ENCODE data around the gene PMM2. TPM values are rescaled to one million over a fixed set of nuclear protein-coding genes. Genes with fewer than 3 reads are reported as not detected.

The PMM2 gene
- total RNA-seq, 2 experiments from 2014 or later = 41.7 to 41.8 TPM

DNA sequence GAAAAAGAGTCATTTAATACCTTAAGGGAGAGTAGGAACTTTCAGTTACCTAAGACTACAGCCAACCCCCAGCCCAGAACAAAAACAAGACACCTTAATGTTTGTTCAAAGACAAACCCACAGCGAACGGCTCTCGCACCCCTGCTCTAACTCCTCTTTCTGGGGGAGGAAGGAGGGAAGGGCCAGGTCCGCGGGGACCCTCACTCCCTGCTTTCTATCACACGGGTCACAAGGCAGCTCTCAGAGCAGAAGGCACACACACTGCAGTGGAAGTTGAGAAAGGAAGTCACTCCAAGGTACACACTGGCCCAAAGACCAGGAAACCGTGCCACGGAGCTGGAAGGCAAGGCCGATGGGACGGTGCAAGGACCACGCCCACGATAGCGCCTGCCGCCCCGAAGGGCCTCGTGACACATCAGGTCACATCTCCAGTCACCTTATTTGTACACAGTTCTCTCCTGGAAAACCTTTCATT, 94.5 kb downstream of the PMM2 start:
- H3K9me3 Mint-ChIP-seq = no peaks in the 10 kb centered on the region
- H3K4me3 Mint-ChIP-seq = peak overlapping the region; percentile 24
- POLR2A ChIA-PET = interaction anchor here (0.9 to 1.9 kb wide), 6 partner anchors 9 to 200 kb away, joined by 3 to 13 read pairs (median 4); partner anchors contain the start of genes CARHSP1, HAPSTR1 and USP7
- H3K27me3 Mint-ChIP-seq = no peaks in the 10 kb centered on the region
- DNase-seq = no peak
- H3K36me3 Mint-ChIP-seq (ENCODE audit: low read depth) = peaks cover 70% of the 10 kb centered on the region
- H3K4me1 Mint-ChIP-seq = peaks cover 30% of the 10 kb centered on the region
- CTCF ChIA-PET = interaction anchor here (0.8 to 1.5 kb wide), 4 partner anchors 12 to 117 kb away, joined by 3 to 6 read pairs (median 5); no protein-coding TSS in a partner anchor
- peak overlapping the region; percentile 88 for H3K27ac Mint-ChIP-seq

DNA sequence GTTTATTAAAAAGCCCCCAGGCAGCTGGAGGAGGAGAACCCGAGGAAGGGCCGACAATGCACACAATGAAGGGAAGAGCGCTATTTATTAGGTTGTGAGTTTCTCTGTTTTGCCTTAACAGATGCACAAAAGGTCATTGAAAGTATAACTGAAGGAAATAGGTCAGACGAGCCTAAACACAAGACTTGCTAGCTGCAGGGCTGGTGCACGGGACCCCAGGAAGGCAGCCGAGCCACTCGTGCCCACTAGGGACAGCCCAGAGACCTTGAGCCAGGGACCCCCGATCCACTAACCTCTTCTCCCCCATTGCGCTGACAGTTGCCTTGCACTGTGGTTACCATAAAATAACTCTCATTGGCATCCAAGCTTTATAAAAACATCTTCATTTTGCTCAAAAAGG, 95.8 kb downstream of the PMM2 start:
- Mint-ChIP-seq H3K27me3 (no peaks in the 10 kb centered on the region), H3K27ac (no peak overlapping the region), H3K4me1 (peaks cover 28% of the 10 kb centered on the region), H3K9me3 (no peaks in the 10 kb centered on the region), H3K4me3 (no peak overlapping the region), H3K36me3 (ENCODE audit: low read depth) (peaks cover 74% of the 10 kb centered on the region)
- DNase-seq = no peak
- POLR2A ChIA-PET = interaction anchor here (1.0 to 1.9 kb wide), 2 partner anchors 10 to 25 kb away, joined by 3 to 8 read pairs; partner anchors contain the start of gene CARHSP1
- CTCF ChIA-PET = interaction anchor here (0.7 to 0.9 kb wide), 3 partner anchors 12 to 25 kb away, joined by 3 read pairs; partner anchors contain the start of gene CARHSP1

DNA sequence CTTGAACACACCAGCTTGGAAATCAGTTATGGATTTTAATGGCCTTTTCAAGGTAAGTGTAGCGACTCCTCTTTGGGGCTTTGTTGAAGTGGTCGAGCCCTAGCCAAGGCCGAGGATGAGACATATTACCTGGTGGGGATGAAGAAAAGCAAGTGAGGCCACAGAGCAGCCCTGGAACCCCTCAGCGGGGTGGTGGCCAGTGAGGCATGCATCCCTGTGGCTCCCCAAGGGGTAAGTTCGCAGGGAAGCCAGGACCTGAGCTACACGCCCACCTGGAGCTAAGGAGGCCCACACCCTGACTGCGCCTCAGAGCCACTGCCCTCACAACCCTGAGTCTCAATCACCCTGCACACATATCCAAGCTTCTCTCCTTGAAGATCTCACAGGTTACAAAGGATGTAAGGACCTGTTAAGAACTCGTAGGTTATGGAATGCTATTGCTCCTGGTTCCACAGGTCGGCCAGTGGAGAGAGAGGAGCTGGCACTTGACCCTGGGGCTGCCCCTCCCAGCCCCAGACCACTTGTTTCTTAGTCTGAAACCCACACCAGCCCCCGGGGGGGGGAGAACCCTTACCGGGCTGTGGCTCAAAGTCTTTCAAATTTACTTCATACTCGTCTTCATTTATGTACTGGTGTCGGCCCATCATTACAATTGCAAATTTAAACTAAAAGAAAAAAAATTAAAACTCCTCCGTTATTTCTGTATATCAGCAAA, 96.5 kb downstream of the PMM2 start:
- peaks cover 78% of the 10 kb centered on the region for H3K36me3 Mint-ChIP-seq (ENCODE audit: low read depth)
- CTCF ChIA-PET = interaction anchor here (0.8 to 1.7 kb wide), 3 partner anchors 14 to 25 kb away, joined by 3 to 6 read pairs (median 3); partner anchors contain the start of gene CARHSP1
- no peak for DNase-seq
- H3K27me3 Mint-ChIP-seq = no peaks in the 10 kb centered on the region
- H3K27ac Mint-ChIP-seq = no peak overlapping the region
- POLR2A ChIA-PET = interaction anchor here (1.0 to 1.9 kb wide), 2 partner anchors 11 to 25 kb away, joined by 3 to 8 read pairs; partner anchors contain the start of gene CARHSP1
- peaks cover 28% of the 10 kb centered on the region for H3K4me1 Mint-ChIP-seq
- H3K4me3 Mint-ChIP-seq = no peak overlapping the region
- H3K9me3 Mint-ChIP-seq = no peaks in the 10 kb centered on the region

DNA sequence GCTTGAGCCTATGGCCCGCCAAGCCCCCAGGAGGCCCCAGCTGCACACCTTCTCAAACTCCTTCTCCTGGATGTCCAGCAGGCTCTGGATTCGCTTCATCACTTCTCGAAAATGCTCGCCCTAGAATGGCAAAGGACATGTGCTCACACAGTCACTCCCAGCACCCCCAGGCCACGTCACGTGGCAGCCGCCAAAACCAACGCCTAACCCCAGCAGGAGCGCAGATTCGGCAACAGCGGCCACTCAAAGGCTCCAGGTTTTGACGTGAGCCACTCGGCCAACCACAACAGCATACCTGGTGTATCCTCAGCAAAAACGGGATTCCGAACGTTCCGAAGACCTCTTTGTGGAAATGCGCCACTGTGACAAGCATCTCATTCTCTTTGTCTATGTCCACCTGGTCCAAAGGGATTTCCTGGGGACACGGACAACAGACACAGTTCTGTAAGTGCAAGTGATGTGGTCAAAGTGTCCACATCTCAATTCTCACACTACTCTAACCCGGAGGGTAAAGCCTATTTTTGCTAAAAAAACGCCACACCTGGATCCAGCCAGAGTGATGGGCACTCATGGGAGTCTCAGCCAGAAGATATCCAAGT, 97.2 kb downstream of the PMM2 start:
- H3K27ac Mint-ChIP-seq = no peak overlapping the region
- DNase-seq = no peak
- H3K36me3 Mint-ChIP-seq (ENCODE audit: low read depth) = peaks cover 85% of the 10 kb centered on the region
- H3K4me1 Mint-ChIP-seq = peaks cover 28% of the 10 kb centered on the region
- no peak overlapping the region for H3K4me3 Mint-ChIP-seq
- POLR2A ChIA-PET = interaction anchor here (0.6 kb wide), 1 partner anchor 26 kb away, joined by 3 read pairs; the partner anchor contains the start of gene CARHSP1
- H3K9me3 Mint-ChIP-seq = no peaks in the 10 kb centered on the region
- CTCF ChIA-PET = interaction anchor here (0.9 to 1.7 kb wide), 5 partner anchors 12 to 245 kb away, joined by 4 to 6 read pairs (median 4); no protein-coding TSS in a partner anchor
- H3K27me3 Mint-ChIP-seq = no peaks in the 10 kb centered on the region

DNA sequence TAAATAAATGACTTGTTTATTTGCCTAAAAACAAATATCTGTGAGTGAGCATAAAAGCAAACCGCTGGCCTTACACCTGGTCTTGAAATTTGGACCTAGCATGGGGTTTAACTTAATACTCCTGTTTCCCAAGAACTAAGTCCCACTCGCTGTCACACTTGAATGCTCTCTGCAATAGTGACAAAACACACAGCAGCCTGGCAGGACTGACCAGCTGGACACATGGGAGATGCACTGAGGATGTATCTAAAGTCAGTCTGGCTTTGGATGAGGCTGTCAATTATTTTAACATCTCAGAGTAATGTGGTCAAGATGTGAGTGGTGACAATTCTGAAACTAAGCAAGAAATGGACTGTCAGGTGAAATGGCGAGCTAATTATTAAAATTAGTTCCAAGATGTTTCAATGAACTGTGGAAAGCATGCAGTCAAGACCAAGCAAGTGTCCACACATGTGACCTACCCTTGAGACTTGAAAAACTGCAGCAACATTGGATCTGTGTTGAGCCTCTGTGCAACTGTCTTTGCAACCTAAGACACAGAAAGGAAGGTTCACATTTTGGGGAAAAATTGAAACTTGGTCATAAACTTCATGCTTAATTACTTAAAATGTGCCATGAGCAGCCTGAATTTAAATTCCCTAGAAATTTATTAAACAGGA, 101.2 kb downstream of the PMM2 start:
- Mint-ChIP-seq H3K36me3 (ENCODE audit: low read depth) (peaks cover 86% of the 10 kb centered on the region), H3K4me1 (no peaks in the 10 kb centered on the region), H3K9me3 (no peaks in the 10 kb centered on the region), H3K27ac (no peak overlapping the region), H3K27me3 (no peaks in the 10 kb centered on the region), H3K4me3 (no peak overlapping the region)
- DNase-seq = no peak
- ChIA-PET POLR2A (interaction anchor here (1.9 kb wide), 1 partner anchor 62 kb away, joined by 4 read pairs; no protein-coding TSS in a partner anchor), CTCF (interaction anchor here (1.3 to 5.6 kb wide), 5 partner anchors 10 to 110 kb away, joined by 3 to 28 read pairs (median 5); no protein-coding TSS in a partner anchor)

Other genes with a start within 250 kb of the PMM2 start
- gene TMEM114, start 207.3 kb upstream of the PMM2 start, total RNA-seq = not detected
- gene METTL22, start 176.1 kb upstream of the PMM2 start, total RNA-seq = 10 to 100 TPM; 25.7 to 27.6 TPM
- gene ABAT, start 123.2 kb upstream of the PMM2 start, total RNA-seq = 1 to 10 TPM; 5.5 to 5.9 TPM
- 10 to 100 TPM; 12.2 to 12.6 TPM for gene TMEM186, start 200 bp upstream of the PMM2 start, total RNA-seq
- gene CARHSP1, start 71.2 kb downstream of the PMM2 start, total RNA-seq = 100 to 1,000 TPM; 168 to 179 TPM
- gene LITAFD, start 84.5 kb downstream of the PMM2 start, total RNA-seq = not detected
- gene USP7, start 166.1 kb downstream of the PMM2 start, total RNA-seq = 100 to 1,000 TPM; 162 to 166 TPM

Data from activated CD4-positive, alpha-beta memory T cell treated with anti-CD3 and anti-CD28 coated beads, Interleukin-2, amount 10 ng/mL, durations not matched to agents 7 days and 5 days (primary cell).